Keratinocyte (primary cell): ENCODE data around the gene STAMBPL1. TPM values are rescaled to one million over a fixed set of nuclear protein-coding genes. Genes with fewer than 3 reads are reported as not detected.

Experiments
- DNase-seq: peaks from one replicate; pipeline ENCODE4 v3.0.0-alpha.2; 2011; ENCODE audit warnings: low read depth, missing footprints, low spot score
- FAIRE-seq: peaks from 2 replicates; lab custom pipeline; 2011; peaks lifted over from hg19 to GRCh38; lab: Jason Lieb, UNC
- H2AFZ ChIP-seq: 2 replicates; pipeline ENCODE4 v1.6.0; 2012; ENCODE audit warnings: low read length, control low read depth, inconsistent platforms; ENCODE audit not compliant: control insufficient read depth
- H3K27ac ChIP-seq: 2 replicates; pipeline ENCODE4 v1.5.1; 2011; ENCODE audit warnings: low read length; ENCODE audit not compliant: control insufficient read depth, insufficient read depth
- H3K27me3 ChIP-seq: 3 replicates; pipeline ENCODE4 v1.6.0; 2011; ENCODE audit warnings: low read length; ENCODE audit not compliant: control insufficient read depth, insufficient read depth; ENCODE audit errors: extremely low read depth
- H3K36me3 ChIP-seq, 2 experiments: 2 replicates in 1 of 2; 3 replicates in 1 of 2; pipeline ENCODE4 v1.5.1; 2011; ENCODE audit warnings: low read length in 2 of 2, mild to moderate bottlenecking in 1 of 2; ENCODE audit not compliant: control insufficient read depth in 2 of 2, insufficient read depth in 2 of 2; ENCODE audit errors: extremely low read depth in 1 of 2
- H3K4me1 ChIP-seq: 3 replicates; pipeline ENCODE4 v1.5.1; 2011; ENCODE audit warnings: low read length; ENCODE audit not compliant: control insufficient read depth, insufficient read depth; ENCODE audit errors: extremely low read depth
- H3K4me2 ChIP-seq: 3 replicates; pipeline ENCODE4 v1.6.0; 2011; ENCODE audit warnings: low read depth, low read length; ENCODE audit not compliant: control insufficient read depth, insufficient read depth; ENCODE audit errors: extremely low read depth
- H3K4me3 ChIP-seq, 3 experiments: fragments of 200-600 bp in 1 of 3; sonication (generic) in 1 of 3; 2 replicates in 2 of 3; 3 replicates in 1 of 3; pipeline ENCODE4 v1.5.1; 2011 to 2016; ENCODE audit warnings: low read length in 3 of 3, mild to moderate bottlenecking in 3 of 3, control low read depth in 2 of 3, inconsistent platforms in 1 of 3, low read depth in 1 of 3, mixed read lengths in 1 of 3, mixed run types in 1 of 3, moderate library complexity in 1 of 3; ENCODE audit not compliant: control insufficient read depth in 2 of 3, insufficient read depth in 2 of 3; ENCODE audit errors: extremely low read depth in 1 of 3
- H3K79me2 ChIP-seq: 2 replicates; pipeline ENCODE4 v1.6.0; 2012; ENCODE audit warnings: low read length; ENCODE audit not compliant: control insufficient read depth, insufficient read depth
- H3K9ac ChIP-seq: 3 replicates; pipeline ENCODE4 v1.6.0; 2011; ENCODE audit warnings: low read length; ENCODE audit not compliant: control insufficient read depth, insufficient read depth; ENCODE audit errors: extremely low read depth
- H3K9me1 ChIP-seq: 3 replicates; pipeline ENCODE4 v1.6.0; 2011; ENCODE audit warnings: low read length; ENCODE audit not compliant: control insufficient read depth, insufficient read depth; ENCODE audit errors: extremely low read depth
- H3K9me3 ChIP-seq: 2 replicates; pipeline ENCODE4 v1.5.1; 2012; ENCODE audit warnings: low read depth, low read length; ENCODE audit not compliant: control insufficient read depth
- H4K20me1 ChIP-seq: 3 replicates; pipeline ENCODE4 v1.6.0; 2011; ENCODE audit warnings: low read length; ENCODE audit not compliant: control insufficient read depth, insufficient read depth; ENCODE audit errors: extremely low read depth
- CTCF ChIP-seq, 3 experiments: IDR thresholded peaks in 1 of 3; conservative IDR thresholded peaks in 1 of 3; optimal IDR thresholded peaks in 1 of 3; 2 replicates in 2 of 3; 3 replicates in 1 of 3; pipeline versions ENCODE3 to v1.5.1; 2011; ENCODE audit warnings: low read length in 3 of 3, mild to moderate bottlenecking in 3 of 3, moderate library complexity in 2 of 3, control low read depth in 1 of 3, inconsistent platforms in 1 of 3; ENCODE audit not compliant: insufficient read depth in 2 of 3; ENCODE audit errors: extremely low read depth in 1 of 3
- EZH2 ChIP-seq: IDR thresholded peaks from one replicate; pipeline ENCODE4 v1.6.1; 2012; ENCODE audit warnings: inconsistent platforms, mild to moderate bottlenecking, low read length, moderate library complexity
- dilution Hi-C: fragments of 300-500 bp; cut with MboI; formaldehyde crosslinking; loops from one replicate; pipeline ENCODE4 v1.7.0; 2020; ENCODE audit warnings: low sequenced_read_pairs; ENCODE audit not compliant: extremely low pct_ligation_motif_present
- polyA plus RNA-seq, 5 experiments: library from polyadenylated mRNA; depleted of rRNA in 3 of 5; stranded (reverse) in 3 of 5; stranded (forward) in 1 of 5; unstranded in 1 of 5; fragments of >200 nt; gene quantifications; 1 replicate in 1 of 5; 2 replicates in 3 of 5; 3 replicates in 1 of 5; pipeline versions ENCODE4 v1.2.1 to v1.2.3, GENCODE V29; 2011 to 2012; ENCODE audit warnings: missing spikeins in 2 of 5, low read depth in 1 of 5, low replicate concordance in 1 of 5

STAMBPL1 gene
- polyA plus RNA-seq, 1 donor (not counting 4 experiments of a cell fraction or from before 2014, with no cell fraction given) = 9.0 TPM

- Histone ChIP-seq H3K4me3 (no peak overlapping the region), H3K27ac (no peak overlapping the region), H3K9me1 (no peaks in the 10 kb centered on the region), H3K9ac (no peak overlapping the region), H3K27me3 (no peaks in the 10 kb centered on the region), H3K9me3 (no peaks in the 10 kb centered on the region), H4K20me1 (no peaks in the 10 kb centered on the region), H2AFZ (no peak overlapping the region), H3K36me3 (no peaks in the 10 kb centered on the region), H3K4me1 (peaks cover 17% of the 10 kb centered on the region), H3K79me2 (peaks cover 4% of the 10 kb centered on the region), H3K4me2 (no peak overlapping the region)
- TF ChIP-seq EZH2 (no peak), CTCF (optimal IDR thresholded peaks at IDR 0.05 in 1 of 3, IDR thresholded peaks at IDR 0.05 in 1 of 3, conservative IDR thresholded peaks at IDR 0.05 in 1 of 3; ENCODE audit: extremely low read depth in 1 of 3, insufficient read depth in 2 of 3, low read length in 3 of 3) (no peak)
- no peak for FAIRE-seq
- DNase-seq = no peak
- dilution Hi-C loops = no loop called here
Observed at GRCh38 chr10:88877298-88877697, 2.7 kb upstream of the STAMBPL1 start.

- peaks cover 16% of the 10 kb centered on the region for H3K79me2 ChIP-seq
- DNase-seq (no peak), FAIRE-seq (no peak)
- H3K9me3 ChIP-seq = no peaks in the 10 kb centered on the region
- H4K20me1 ChIP-seq = no peaks in the 10 kb centered on the region
- no peaks in the 10 kb centered on the region for H3K9me1 ChIP-seq
- peaks cover 0 to 3% of the 10 kb centered on the region in 2 experiments for H3K36me3 ChIP-seq
- H3K4me3 ChIP-seq = peak overlapping the region; percentile 80
- TF ChIP-seq CTCF (optimal IDR thresholded peaks at IDR 0.05 in 1 of 3, IDR thresholded peaks at IDR 0.05 in 1 of 3, conservative IDR thresholded peaks at IDR 0.05 in 1 of 3; ENCODE audit: extremely low read depth in 1 of 3, insufficient read depth in 2 of 3, low read length in 3 of 3) (peak in 2 of 3 experiments; percentile 40 to 51), EZH2 (no peak)
- peaks cover 34% of the 10 kb centered on the region for H3K4me1 ChIP-seq
- H3K27ac ChIP-seq = peak overlapping the region; percentile 90
- peak overlapping the region; percentile 91 for H2AFZ ChIP-seq
- H3K27me3 ChIP-seq = no peaks in the 10 kb centered on the region
- peak overlapping the region; percentile 94 for H3K4me2 ChIP-seq
- peak overlapping the region; percentile 80 for H3K9ac ChIP-seq
- dilution Hi-C loops = no loop called here
Observed at GRCh38 chr10:88880282-88881076, 434 bp downstream of the STAMBPL1 start.
